Stimulated activated CD4-positive, alpha-beta T cell treated with anti-CD3 and anti-CD28 coated beads, Interleukin-1b, Interleukin-23, amount 100 ng/mL, for 4 hours (primary cell): Measurements from ENCODE around the gene EXOC4.

Experiments used
- DNase-seq, 2 donors: peaks; one replicate each; pipeline ENCODE4 v3.0.0-alpha.2; 2020; ENCODE audit warnings: low read depth in 2 of 2

EXOC4 gene

DNA sequence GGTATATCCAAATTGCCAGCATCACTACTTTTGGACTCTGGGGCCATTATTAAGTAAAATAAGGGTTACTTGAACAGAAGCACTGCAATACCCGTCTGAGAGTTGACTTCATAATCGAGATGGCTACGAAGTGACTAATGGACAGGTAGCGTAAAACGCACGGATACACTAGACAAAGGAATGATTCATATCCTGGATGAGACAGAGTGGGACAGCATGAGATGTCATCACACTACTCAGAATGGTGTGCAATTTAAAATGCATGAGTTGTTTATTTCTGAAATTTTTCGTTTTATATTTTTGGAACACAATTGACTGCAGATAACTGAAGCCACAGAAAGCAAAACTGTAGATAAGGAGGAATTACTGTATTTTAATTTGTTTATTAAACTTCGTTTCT, 452.7 kb downstream of the EXOC4 start:
- DNase-seq: no peak

DNA sequence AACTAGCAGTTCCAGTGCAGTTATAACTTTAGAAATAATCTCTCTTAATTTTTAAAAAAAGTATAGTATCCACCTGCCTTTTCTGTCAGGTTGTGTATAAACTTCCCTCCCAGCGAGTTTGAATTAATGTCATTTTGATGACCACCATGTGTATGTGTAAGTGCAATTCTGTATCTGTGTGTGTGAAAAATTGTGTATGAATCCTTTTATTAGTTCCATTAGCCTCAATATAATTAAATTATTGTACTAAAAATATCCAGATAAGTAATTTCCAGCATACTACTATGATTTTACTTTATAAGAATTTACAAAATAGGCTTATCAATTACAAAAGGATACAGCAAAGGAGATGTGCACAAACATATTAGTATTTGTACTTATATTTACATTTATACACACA, 453.1 kb downstream of the EXOC4 start:
- no peak for DNase-seq

DNA sequence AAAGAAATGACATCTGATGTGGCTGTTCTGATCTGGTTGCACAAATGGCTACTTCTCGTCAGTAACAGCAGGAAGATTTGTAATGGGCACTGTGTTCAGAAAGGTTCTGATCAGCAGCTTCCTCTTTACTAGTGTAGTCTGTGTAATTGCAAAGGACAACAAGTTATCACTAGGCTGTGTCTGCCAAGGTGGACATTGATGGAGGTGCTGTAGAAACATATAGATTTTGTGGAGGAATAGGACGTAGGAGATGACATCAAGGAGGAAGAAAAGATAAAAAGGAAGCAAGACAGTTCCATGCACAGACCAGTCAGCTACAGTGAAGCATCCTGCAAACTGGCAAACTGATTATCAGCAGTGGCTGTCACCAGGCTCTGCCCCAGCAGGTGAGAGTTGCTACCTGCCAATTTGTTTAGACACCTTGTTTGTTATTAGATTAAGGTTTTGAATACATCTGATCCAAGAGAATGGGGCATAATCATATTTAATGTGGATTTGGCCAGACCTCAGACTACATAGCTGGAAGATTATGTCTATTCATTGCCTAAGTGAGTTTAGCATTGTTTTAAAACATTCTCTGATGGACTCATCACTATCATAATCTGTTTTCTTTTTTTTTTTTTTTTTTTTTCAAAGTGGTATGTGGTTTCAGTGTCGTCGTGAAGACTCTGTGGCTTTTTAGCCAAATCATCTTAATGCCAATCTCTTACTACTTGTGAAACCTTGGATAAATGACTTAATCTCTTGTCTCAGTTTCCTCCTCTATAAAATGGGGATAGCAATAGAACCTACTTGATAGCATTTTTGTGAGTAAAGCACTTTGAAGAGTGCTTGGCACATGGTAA, 456.4 kb downstream of the EXOC4 start:
- no peak for DNase-seq

DNA sequence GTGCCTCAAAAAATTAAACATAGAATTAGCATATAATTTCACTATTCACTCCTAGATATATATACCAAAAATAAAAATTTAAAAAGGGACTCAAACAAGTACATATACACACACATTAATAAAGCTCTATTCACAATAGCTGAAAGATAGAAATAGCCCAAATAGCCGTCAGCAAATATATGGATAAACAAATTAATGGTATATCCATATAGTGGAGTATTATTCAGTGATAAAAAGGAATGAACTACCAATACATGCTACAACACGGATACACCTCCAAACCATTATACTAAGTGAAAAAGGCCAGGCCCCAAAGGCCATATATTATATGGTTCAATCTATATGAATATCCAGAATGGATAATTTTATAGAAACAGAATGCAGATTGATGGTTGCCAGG, 459.7 kb downstream of the EXOC4 start:
- DNase-seq: no peak

DNA sequence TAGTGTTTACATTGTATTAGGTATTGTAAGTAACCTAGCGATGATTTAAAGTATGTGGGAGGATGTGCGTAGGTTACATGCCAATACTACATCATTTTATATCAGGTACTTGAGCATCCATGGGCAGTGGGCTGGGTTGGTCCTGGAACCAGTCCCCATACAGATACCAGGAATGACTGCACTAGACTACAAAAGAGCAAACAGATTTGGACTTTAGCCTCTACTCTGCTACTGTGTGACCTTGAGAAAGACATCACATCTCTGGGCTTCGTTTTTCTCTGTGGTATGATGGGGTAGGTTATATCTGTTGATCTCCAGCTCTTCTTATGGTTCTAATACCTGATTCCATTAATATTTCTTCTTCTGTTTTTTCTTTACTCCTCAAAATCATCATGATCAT, 461.8 kb downstream of the EXOC4 start:
- DNase-seq: no peak

DNA sequence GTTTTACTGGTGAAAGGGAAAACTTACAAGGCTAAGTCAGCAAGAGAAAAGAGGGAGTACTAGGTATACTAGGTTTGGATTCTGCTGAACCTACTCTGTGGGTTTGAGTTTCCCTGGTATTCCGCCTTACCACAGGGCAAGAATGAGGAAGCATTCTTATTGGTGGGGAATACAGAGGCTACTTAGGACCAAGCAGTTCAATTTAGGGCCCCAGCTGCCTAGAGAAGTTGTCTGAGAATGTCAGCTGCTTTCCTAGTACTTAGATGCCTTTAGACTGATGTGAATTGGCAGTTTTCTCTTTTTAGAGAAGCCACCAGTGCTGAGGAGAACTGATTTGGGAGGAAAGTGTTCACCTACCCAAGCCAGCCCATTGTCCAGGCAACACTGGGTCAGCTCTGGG, 465.3 kb downstream of the EXOC4 start:
- no peak for DNase-seq

DNA sequence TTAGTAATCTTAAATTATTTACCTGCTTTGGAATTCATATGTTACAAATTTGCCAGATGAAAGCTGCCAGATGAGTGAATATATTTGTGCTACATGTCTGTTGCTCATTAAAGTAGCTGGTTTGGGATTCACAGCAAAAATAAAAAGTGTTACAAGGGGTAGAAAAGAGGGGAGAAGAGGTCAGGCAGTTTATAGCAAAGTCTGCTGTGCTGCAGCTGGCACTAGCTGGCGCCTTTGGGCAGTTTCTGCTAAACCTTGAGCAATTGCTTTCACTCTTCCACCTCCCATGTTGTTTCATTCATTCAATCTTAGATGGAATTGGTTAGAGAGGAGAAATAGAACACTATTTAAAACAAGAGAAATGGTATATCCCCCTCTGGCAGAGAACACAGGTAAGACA, 470.2 kb downstream of the EXOC4 start:
- DNase-seq: no peak

DNA sequence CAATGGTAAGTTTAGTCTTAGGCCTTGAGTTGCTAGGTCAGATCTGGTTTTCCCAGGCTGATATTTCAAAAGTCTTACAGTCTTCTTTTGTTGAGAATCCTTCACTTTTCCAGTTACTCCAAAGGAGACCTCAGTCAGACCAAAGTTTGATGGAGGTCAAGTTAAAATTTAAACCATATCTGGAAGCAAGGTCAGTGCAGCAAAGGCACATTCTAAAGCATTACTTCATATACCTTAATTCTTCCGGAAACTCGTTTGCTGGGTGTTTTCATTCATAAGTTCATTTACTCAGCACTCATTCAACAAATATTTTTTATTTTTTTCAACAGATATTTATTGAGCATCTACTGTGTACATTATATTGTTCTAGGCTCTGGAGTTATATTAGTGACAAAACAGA, 471.3 kb downstream of the EXOC4 start:
- DNase-seq: no peak

DNA sequence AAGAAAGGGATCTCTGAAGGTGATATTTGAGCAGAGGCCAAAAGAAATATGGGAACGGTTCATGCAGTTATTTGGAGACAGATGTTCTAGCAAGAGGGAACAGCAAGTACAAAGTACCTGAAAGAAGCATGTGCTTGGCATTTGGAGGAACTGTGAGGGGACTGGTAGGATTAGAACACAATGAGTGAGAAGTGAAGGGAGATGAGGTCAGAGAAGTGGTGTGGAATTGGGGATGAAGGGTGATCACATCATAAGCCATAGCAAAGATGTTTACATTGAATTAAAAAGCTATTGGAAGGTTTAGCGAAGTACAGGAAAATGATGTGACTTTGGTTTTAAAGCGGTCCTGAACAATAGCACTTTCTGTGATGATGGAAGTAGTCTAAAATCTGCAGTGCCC, 471.8 kb downstream of the EXOC4 start:
- DNase-seq: no peak

DNA sequence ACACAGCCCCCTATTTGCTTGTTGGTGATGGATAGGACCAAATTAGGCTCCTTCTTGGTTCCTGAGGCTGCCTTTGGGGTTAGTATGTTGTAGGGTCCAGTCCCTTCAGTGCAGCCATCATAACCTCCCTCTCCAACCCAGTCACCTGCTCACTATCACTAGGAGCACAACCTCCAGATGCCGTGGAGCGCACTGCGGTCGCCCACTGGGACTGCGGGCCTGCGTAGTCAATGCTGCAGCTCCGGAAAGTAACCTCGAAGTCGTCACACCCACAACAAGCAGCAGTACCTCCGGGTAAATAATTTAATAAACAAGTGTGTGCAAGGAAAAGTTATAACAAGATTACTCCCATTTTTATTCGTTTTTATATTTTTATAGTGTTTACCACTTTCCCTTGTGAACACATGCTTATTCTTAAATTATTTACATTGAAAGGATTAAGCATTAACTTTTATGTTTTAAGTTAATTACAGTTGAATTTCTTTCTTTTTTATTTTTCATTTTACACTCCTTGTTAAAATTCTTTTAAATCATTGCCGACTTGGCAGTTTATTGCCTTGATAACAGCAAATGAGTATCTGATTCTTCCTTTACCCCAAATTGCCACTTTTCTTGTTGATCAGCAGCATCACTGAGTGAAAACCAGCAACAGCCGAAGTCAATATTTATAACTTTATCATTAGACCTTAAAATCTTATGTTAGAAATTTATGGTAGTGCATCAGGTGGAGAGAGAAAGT, 474.8 kb downstream of the EXOC4 start:
- DNase-seq: no peak

DNA sequence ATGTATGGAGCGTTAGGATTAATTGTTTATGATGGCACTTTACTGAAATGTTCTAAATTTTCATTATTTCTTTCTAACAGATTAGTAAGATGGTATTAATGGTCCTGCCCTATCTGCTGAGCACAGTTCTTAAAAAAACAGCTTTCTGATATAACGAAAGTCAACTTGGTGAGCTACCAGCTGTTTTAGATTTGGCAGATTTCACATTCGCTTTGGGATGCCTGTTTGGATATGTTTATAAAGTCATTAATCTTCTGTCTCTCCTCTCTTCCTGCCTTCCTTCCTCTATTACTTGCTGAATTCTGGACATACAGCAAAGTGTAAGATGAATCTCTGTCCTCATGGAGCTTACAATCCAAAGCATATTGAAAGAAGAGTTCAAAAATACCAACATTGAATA, 477.5 kb downstream of the EXOC4 start:
- DNase-seq: no peak

DNA sequence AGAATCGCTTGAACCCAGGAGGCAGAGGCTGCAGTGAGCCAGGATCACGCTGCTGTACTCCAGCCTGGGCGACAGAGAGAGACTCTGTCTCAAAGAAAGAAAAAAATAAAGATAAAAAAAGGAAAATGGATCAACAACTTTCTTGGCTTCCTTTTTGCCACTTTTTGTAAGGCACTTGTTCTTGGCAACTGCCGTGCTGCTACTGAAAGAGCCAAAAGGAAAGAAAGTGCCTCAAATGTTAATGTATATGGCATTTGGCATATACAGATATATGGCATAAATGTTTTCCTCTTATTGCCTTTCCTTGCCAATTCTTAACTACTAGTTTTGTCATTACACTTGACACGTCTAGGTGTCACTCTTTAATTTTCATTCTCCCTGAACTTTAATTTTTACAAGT, 480.5 kb downstream of the EXOC4 start:
- no peak for DNase-seq

DNA sequence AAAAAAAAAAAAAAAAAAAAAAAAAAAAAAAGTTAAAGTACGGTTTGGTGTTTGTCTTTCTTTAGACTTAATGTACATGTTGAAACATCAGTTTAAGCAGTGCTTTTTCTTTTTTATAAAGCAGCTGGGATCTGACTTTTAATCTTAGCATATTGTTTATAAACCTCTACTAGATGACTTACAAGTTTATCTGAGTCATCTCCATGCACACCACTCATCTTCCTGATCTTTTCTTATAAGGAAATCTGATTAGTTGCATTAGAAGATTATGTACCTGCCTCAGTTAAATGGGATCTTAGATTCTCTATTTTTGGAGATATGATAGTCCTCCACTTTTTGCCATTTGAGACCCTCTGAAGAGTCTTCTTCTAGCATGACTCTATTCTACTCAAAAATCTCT, 482.3 kb downstream of the EXOC4 start:
- no peak for DNase-seq

DNA sequence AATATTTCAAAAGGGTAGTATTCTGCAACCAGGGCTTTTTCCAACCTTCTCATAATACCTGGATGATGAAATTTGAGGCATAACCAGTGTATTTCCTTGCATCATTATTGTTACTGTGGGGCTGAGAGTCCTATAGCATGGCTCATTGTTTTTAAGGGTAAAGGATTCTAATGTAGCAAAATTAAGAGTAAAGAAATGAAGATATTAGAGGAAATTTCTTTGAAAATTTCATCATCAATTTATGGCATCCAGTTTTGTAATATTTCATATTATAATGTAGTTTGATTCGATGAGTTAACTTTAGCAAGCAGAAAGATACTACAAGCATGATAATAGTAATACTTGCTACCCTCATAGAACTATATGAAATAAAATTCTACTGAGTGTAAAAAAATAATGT, 486.9 kb downstream of the EXOC4 start:
- no peak for DNase-seq

DNA sequence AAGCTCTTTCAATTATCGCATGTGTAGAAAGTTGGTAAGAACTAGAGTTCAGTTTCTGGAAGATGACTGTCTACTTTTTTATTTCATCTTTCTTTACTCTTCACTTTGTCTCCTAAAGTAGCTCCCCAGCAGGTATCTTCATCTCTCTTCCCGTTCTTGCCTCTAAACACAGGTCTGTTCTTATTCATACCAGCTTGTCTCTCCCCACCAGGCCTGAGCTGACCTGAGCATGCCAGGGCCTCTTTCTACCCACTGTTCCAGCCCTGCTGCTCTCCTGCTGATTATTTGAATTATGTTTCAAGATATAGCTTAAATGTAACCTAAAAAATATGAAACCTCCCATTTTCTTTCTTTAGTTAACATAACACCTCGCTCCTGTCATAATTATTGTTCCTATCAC, 488.2 kb downstream of the EXOC4 start:
- no peak for DNase-seq

DNA sequence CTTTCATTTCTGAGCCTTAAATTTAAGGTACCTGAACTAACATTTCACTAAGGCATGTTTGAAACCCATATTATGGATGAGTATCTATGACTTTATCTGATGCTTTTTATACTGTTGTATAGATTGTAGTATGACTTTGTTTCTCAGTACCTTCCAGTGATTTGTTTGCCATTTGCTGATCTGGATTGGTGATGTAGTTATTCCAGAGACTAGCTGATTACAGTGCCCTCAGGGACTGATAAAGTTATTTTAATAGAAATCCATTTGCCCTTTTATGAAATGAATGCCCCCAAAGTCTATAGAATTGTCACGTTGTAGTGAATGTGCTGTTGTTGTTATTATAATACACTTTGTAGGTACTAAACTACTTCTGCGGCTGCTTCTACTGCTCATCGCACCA, 488.8 kb downstream of the EXOC4 start:
- no peak for DNase-seq

DNA sequence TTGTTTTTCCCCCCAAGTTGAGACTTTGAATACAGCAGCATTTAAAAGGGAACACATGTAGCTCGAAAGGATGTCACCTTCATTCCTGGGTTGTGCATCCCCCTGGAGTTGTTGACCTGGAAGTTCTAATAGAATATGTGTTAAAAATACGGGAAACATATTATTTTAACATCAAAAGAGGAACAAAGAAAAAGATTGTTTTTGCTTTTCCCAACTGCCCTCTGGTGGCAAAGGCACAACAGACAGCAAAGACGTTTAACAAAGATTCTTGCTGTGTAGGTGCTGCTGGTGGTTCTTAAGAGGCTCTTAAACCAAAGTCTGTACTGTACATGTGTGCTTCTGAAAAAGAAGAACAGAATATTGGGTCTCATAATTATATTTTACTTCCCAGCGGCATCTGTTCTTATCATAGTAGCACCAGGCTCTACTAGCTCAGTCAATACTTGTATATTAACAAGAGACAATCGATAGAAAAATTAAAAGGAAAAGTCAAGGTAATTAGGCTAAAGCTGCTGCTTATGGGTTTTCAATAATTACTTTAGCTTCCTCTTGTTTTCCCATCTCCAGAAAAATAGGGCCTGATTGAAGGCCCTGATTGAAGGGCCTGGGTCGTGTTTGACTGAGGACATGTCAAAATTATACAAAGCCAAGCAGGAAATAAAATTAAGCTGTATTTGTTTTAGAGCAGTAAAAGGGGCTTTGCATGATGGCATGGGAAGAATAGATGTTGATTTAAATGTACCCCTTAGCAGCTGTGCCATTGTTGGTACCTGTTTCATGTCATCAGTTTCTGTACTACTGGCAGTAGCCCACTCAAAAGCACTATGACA, 490.0 kb downstream of the EXOC4 start:
- DNase-seq: no peak

DNA sequence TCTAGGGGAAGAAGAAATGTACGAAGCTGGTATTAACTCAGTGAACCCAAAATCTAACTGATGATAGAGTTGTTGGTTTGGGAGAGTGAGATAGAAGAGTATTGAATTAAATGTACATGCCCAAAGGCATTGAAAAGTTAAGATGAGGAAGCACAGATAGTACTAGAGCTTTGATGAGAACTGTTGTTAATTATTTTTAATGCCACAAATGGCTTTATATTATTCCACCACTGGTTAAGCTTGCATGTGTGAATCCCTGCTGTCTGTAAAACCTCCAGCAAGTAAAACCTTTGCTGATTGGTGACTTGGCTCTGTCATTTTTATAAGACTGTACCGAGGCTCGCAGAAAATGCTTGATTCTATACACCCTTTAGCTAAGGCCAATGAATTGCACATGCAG, 491.6 kb downstream of the EXOC4 start:
- DNase-seq: no peak

DNA sequence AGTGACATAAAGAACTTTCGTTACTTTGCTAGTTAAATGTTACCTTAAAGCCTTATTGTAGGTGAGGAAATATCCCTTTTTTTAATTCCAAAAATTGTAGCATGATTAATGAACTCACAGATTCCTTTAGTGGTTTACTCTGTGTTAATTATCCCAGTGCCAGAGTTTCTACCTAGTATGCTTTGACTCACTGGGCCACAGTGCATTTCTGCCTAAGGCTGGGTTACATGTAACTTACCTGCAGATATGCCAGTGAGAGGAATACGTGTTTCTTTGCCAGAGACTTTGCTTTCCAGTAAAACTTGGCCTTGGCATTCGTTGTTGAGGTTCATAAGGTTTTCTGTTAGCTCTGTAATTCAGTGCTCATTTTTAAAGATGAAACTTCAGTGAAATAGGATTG, 493.4 kb downstream of the EXOC4 start:
- DNase-seq: no peak

DNA sequence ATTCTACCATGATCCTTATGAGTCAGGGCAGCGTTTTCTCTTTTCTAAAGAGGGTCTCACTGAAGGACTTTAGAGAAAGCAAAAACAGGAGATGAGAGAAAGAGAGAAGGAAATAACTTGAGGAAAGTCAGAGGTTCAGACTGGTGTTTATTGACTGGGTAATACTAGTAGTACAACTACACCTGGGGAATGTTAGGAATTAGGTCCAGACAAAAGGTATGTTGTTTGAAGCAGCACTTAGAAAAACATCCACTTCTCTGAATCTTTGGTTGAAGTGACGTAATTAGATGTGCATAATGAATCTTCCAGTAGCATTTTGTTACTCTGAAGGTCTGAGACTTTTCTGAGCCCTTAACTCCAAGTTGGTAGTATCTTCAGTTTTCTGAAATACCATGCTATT, 494.0 kb downstream of the EXOC4 start:
- DNase-seq: no peak

DNA sequence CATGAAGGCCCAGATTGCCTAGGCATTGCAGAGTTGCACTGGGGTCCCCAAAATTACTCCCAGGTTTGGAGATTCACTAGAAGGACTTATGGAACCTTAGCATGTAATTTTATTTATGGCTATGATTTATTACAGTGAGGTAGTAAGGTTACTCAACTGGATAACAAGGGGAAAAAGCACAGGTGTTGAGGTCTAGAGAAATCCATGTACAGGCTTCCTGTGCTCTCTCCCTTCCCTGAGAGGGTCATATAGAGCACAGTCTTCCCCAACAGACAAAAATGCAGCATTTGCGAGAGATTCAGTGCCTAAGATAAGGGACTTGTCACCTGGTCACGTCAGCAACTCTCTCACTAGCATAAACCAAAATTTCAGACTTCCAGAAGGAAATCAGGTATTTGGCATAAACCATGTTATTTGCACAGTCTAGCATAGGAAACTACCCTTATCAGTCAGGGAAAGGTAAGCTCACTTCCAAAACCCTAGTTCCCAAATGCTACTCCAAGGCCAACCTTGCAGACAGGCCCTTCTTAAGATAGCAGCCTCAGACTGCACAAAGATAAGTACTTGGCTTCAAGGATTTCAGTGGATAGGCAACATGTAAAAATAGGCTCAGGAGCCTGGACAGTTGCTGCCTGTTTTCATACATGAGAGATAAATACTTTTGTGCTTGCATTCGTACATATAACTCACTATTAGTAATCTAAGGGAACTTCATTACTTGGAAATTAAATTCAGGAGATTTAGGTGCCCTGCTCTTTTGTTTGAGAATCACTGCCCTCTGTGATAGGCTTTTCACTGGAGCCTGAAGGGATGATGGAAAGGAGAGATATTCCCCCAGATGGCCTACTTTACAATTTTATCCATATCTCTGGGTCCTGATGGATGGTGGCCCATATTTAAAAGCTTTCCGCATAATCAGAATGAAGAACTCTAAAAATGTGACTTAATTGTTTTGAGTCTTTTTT, 495.8 kb downstream of the EXOC4 start:
- DNase-seq: no peak
